Panc1 (cell line): Measurements from ENCODE around the gene DUSP11. TPM values are rescaled to one million over a fixed set of nuclear protein-coding genes. Genes with fewer than 3 reads are reported as not detected.

Source experiments
- ATAC-seq: fragments of 200-7000 bp; cut with Tn5 transposase; 2 replicates; pipeline ENCODE4 v1.9.1; 2020; ENCODE audit warnings: mild to moderate bottlenecking, moderate library complexity
- BruUV-seq: library from RNA; stranded (reverse); fragments of 400-500 nt; replicated peaks from 2 replicates; lab custom pipeline; 2021; lab: Mats Ljungman, UMichigan
- CTCF ChIA-PET: fragments of 300-600 bp; sonication (Branson Sonifier 250); formaldehyde crosslinking; loops from one replicate; lab custom pipeline; 2022; ENCODE audit warnings: antibody characterized with exemption; lab: Charles Lee
- POLR2A ChIA-PET: fragments of 300-600 bp; sonication (Branson Sonifier 250); formaldehyde crosslinking; loops from one replicate; lab custom pipeline; 2022; ENCODE audit warnings: antibody characterized with exemption; lab: Charles Lee
- DNase-seq: peaks from one replicate; pipeline ENCODE4 v3.0.0-alpha.2; 2010; ENCODE audit warnings: low read depth, low spot score
- H3K27ac ChIP-seq: 2 replicates; pipeline ENCODE4 v1.5.1; 2011; ENCODE audit warnings: mild to moderate bottlenecking, low read length, inconsistent platforms
- H3K27me3 ChIP-seq: fragments of 200-500 bp; sonication (Bioruptor generic); 2 replicates; pipeline ENCODE4 v1.6.0; 2014; ENCODE audit warnings: low read length, inconsistent platforms; ENCODE audit not compliant: control insufficient read depth, insufficient read depth
- H3K36me3 ChIP-seq: fragments of 200-500 bp; sonication (Bioruptor generic); 2 replicates; pipeline ENCODE4 v1.5.1; 2014; ENCODE audit warnings: inconsistent platforms, mild to moderate bottlenecking, low read length, moderate library complexity; ENCODE audit not compliant: control insufficient read depth, insufficient read depth
- H3K4me1 ChIP-seq: 2 replicates; pipeline ENCODE4 v1.5.1; 2011; ENCODE audit warnings: inconsistent platforms, mild to moderate bottlenecking, low read length, moderate library complexity; ENCODE audit not compliant: control insufficient read depth, insufficient read depth
- H3K4me3 ChIP-seq, 2 experiments: 2 replicates each; pipeline ENCODE4 v1.5.1; 2011 to 2012; ENCODE audit warnings: low read depth in 2 of 2, low read length in 2 of 2, mild to moderate bottlenecking in 2 of 2, inconsistent platforms in 1 of 2, moderate library complexity in 1 of 2
- H3K9me3 ChIP-seq: fragments of 200-500 bp; sonication (Bioruptor generic); 2 replicates; pipeline ENCODE4 v1.5.1; 2014; ENCODE audit warnings: low read depth, mild to moderate bottlenecking, inconsistent platforms, low read length, moderate library complexity; ENCODE audit not compliant: control insufficient read depth, insufficient read depth
- POLR2AphosphoS5 ChIP-seq: IDR thresholded peaks from 2 replicates; pipeline ENCODE4 v1.6.1; 2012; ENCODE audit warnings: mild to moderate bottlenecking, low read depth, low read length, moderate library complexity
- SIN3A ChIP-seq: IDR thresholded peaks from 2 replicates; pipeline ENCODE4 v1.6.1; 2012; ENCODE audit warnings: low read depth, mild to moderate bottlenecking, low read length, moderate library complexity, borderline replicate concordance; ENCODE audit not compliant: insufficient read depth
- TCF7L2 ChIP-seq: IDR thresholded peaks from 2 replicates; pipeline ENCODE4 v1.6.1; 2011; ENCODE audit warnings: mild to moderate bottlenecking, low read depth, low read length, inconsistent platforms
- in situ Hi-C: cut with HindIII; loops from 2 replicates; pipeline ENCODE4 v1.10.0; 2016; ENCODE audit warnings: low sequenced_read_pairs, low pct_unique_long_range_greater_than_20kb
- intact Hi-C: fragments of 100-400 bp; cut with micrococcal nuclease; formaldehyde crosslinking; loops from one replicate; pipeline ENCODE4 v1.10.0; 2022; ENCODE audit not compliant: unreplicated experiment
- total RNA-seq: library from RNA; stranded (reverse); gene quantifications from one replicate; pipeline ENCODE4 v1.2.1, GENCODE V29; 2021; ENCODE audit not compliant: unreplicated experiment
- TF ChIP-seq, protein P1 (sequence below): fragments of 450-650 bp; IDR thresholded peaks from 2 replicates; pipeline ENCODE4 v1.5.1; 2017; ENCODE audit warnings: mild to moderate bottlenecking
- TF ChIP-seq, protein P2 (sequence below), 2 experiments: IDR thresholded peaks; 2 replicates each; pipeline ENCODE4 v1.6.1; 2011 to 2012; ENCODE audit warnings: low read depth in 2 of 2, control low read depth in 1 of 2, low read length in 1 of 2, mild to moderate bottlenecking in 1 of 2, moderate library complexity in 1 of 2; ENCODE audit not compliant: insufficient read depth in 1 of 2

DUSP11 gene
- total RNA-seq, 1 experiment from 2014 or later = 16.9 TPM

DNA sequence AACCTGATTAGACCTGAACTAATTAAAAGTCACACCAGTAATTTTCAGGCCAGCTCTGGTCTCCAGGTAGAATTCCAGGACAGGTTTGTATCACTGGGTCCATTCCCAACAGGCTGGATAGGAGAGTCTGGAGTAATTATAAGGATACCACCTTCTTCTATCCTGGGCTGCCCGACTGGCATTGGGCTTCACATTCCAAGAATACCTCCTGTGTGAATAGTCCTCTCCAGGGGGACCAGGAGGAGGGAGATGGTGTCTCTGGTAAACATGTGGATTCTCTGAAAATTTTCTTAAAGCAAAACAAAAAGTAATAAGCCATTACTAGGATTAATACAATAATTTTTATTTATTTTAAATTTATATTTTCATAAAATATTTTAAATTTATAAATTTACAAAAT lies 17.3 kb downstream of the DUSP11 start:
- ATAC-seq = no peak
- no peak for TF ChIP-seq SIN3A
- TF ChIP-seq, protein P1, sequence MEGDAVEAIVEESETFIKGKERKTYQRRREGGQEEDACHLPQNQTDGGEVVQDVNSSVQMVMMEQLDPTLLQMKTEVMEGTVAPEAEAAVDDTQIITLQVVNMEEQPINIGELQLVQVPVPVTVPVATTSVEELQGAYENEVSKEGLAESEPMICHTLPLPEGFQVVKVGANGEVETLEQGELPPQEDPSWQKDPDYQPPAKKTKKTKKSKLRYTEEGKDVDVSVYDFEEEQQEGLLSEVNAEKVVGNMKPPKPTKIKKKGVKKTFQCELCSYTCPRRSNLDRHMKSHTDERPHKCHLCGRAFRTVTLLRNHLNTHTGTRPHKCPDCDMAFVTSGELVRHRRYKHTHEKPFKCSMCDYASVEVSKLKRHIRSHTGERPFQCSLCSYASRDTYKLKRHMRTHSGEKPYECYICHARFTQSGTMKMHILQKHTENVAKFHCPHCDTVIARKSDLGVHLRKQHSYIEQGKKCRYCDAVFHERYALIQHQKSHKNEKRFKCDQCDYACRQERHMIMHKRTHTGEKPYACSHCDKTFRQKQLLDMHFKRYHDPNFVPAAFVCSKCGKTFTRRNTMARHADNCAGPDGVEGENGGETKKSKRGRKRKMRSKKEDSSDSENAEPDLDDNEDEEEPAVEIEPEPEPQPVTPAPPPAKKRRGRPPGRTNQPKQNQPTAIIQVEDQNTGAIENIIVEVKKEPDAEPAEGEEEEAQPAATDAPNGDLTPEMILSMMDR = no peak
- no peak for TF ChIP-seq POLR2AphosphoS5
- TF ChIP-seq, protein P2, sequence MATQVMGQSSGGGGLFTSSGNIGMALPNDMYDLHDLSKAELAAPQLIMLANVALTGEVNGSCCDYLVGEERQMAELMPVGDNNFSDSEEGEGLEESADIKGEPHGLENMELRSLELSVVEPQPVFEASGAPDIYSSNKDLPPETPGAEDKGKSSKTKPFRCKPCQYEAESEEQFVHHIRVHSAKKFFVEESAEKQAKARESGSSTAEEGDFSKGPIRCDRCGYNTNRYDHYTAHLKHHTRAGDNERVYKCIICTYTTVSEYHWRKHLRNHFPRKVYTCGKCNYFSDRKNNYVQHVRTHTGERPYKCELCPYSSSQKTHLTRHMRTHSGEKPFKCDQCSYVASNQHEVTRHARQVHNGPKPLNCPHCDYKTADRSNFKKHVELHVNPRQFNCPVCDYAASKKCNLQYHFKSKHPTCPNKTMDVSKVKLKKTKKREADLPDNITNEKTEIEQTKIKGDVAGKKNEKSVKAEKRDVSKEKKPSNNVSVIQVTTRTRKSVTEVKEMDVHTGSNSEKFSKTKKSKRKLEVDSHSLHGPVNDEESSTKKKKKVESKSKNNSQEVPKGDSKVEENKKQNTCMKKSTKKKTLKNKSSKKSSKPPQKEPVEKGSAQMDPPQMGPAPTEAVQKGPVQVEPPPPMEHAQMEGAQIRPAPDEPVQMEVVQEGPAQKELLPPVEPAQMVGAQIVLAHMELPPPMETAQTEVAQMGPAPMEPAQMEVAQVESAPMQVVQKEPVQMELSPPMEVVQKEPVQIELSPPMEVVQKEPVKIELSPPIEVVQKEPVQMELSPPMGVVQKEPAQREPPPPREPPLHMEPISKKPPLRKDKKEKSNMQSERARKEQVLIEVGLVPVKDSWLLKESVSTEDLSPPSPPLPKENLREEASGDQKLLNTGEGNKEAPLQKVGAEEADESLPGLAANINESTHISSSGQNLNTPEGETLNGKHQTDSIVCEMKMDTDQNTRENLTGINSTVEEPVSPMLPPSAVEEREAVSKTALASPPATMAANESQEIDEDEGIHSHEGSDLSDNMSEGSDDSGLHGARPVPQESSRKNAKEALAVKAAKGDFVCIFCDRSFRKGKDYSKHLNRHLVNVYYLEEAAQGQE (IDR thresholded peaks at IDR 0.05; ENCODE audit: insufficient read depth in 1 of 2, low read depth in 2 of 2, low read length in 1 of 2) = no peak
- no peak for TF ChIP-seq TCF7L2
- intact Hi-C loops (no loop called here), in situ Hi-C loops (no loop called here)
- no TSS peak for BruUV-seq
- Histone ChIP-seq H3K27me3 (no peaks in the 10 kb centered on the region), H3K9me3 (no peaks in the 10 kb centered on the region), H3K27ac (no peak overlapping the region), H3K36me3 (peaks cover 12% of the 10 kb centered on the region), H3K4me1 (no peaks in the 10 kb centered on the region), H3K4me3 (no peak overlapping the region)
- CTCF ChIA-PET = no interaction called here
- POLR2A ChIA-PET = no interaction called here
- DNase-seq = no peak

DNA sequence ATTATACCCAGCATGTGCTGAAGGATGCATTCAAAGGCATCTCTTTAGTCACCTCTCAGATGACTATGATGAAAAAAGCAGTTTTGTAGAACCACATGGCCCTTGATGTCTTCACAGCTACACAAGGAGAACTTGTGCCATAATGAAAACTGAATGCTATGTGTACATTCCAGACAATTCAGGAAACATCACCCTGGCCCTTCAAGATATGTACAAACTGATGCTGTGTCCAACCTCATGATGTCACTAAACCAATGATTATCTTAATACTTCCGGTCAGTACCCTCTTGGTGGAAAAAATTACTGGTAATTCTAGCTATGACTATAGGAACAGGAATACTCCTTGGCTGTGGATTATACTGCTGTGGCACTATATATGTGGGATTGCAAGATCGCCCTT lies 20.0 kb downstream of the DUSP11 start:
- intact Hi-C loops (no loop called here), in situ Hi-C loops (no loop called here)
- H3K9me3 ChIP-seq = no peaks in the 10 kb centered on the region
- no TSS peak for BruUV-seq
- H3K36me3 ChIP-seq = peaks cover 4% of the 10 kb centered on the region; the same call in 1 of the 2 replicates
- ATAC-seq (no peak), DNase-seq (no peak)
- ChIA-PET POLR2A (no interaction called here), CTCF (no interaction called here)
- no peak overlapping the region for H3K4me3 ChIP-seq
- H3K27me3 ChIP-seq = no peaks in the 10 kb centered on the region
- TF ChIP-seq, protein P2 (IDR thresholded peaks at IDR 0.05; ENCODE audit: insufficient read depth in 1 of 2, low read depth in 2 of 2, low read length in 1 of 2) = no peak
- TF ChIP-seq, protein P1 = no peak
- TF ChIP-seq POLR2AphosphoS5 = no peak
- no peak for TF ChIP-seq TCF7L2
- TF ChIP-seq SIN3A = no peak
- H3K27ac ChIP-seq = no peak overlapping the region
- no peaks in the 10 kb centered on the region for H3K4me1 ChIP-seq
